Esophagus mucosa (tissue), 1 donor: ENCODE results near the gene TMEM247. TPM values are rescaled to one million over a fixed set of nuclear protein-coding genes. Genes with fewer than 3 reads are reported as not detected.
"Not testable (repeated sequence)": the region's sequence is repeated elsewhere in the genome, so short reads cannot be mapped to it uniquely, and the experiment has no call there.

ENCODE experiments used
- ATAC-seq: fragments of 200-7000 bp; cut with Tn5 transposase; one replicate; pipeline ENCODE4 v1.9.1; 2020
- total RNA-seq: library from RNA; stranded (reverse); gene quantifications from one replicate; pipeline ENCODE4 v1.2.4, GENCODE V29; 2023
- donor health status: DM: yes; HTN: yes; CAD: no.

The TMEM247 gene
- total RNA-seq, 1 donor from 2014 or later = not detected

GRCh38 chr2:46517485-46517884 is 38.1 kb downstream of the TMEM247 start:
- ATAC-seq = no peak

GRCh38 chr2:46518861-46519260 is 39.5 kb downstream of the TMEM247 start:
- ATAC-seq = no peak

DNA sequence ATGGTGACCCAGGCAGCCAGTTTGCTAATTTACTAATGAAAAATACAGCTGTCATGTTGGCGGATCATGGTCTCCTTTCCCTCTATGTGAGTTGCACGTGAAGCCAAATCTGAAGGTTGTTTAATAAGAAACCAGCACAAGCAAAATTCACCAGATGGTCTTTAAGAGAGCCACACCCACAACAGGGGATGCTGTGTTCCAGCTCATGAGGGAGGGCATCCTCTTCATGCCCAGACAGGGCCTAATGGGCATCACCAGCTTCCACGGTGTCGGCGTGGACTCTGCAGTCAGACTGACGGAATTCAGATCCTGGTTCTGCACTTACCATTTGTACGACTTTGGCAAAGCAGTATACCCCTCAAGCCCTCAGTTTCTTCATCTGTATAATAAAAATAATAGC is 39.9 kb downstream of the TMEM247 start:
- ATAC-seq = no peak

DNA sequence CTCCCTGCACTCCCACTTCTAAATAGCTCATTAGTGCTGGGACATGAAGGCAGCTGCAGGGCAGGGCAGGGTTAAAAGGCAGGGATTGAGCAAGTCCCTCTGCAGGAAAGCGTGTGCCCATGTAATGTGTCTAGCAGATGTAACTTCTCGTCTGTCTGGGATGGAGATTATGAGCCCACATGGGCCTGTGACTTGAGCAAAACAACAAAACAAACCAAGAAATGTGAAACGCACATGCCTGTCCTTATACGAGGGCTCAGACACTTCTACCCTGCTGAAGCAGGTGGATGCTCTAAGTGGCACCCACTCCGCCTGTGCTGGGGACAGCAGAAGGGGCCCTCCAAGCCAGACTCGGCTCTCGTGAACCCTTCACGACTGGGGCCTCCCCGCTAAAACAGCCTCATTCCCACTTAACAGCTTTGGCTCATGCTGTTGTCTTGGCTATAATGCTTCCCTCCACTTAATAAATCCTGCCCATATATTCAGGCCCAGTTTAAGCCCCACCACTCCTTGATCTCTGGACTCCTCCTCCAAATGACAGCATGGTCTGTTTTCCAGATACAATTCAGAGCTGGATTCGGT is 40.9 kb downstream of the TMEM247 start:
- no peak for ATAC-seq

DNA sequence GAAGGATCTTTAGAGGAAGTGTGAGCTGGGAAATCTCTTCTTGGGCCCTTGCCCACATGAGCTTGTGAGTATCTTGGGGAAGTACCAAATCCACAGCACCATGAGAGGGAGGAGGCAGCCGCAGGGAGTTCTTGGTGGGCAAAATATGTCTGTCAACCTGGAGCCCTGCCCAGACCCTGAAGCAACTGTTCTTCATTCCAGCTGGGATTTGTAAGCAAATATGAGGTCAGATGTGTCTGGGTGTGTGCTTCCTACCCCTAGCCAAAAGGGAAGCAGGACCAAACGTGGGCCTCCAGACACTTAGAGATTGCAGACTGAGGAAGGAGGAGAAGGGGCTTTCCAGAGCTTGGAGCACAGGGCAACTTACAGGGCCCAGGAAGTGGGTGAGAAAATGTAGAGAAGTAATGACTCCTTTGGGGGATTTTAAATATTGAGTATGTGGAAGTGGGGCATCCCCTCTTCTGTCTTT is 41.9 kb downstream of the TMEM247 start:
- no peak for ATAC-seq

DNA sequence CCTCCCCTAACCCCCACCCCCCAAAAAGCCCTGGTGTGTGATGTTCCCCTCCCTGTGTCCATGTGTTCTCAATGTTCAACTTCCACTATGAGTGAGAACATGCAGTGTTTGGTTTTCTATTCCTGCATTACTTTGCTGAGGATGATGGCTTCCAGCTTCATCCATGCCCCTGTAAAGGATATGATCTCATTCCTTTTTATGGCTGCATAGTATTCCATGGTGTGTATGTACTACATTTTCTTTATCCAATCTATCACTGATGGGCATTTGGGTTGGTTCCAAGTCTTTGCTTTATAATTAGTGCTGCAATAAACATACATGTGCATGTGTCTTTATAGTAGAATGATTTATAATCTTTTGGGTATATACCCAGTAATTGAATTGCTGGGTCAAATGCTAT is 43.0 kb downstream of the TMEM247 start:
- ATAC-seq = not testable (repeated sequence)

DNA sequence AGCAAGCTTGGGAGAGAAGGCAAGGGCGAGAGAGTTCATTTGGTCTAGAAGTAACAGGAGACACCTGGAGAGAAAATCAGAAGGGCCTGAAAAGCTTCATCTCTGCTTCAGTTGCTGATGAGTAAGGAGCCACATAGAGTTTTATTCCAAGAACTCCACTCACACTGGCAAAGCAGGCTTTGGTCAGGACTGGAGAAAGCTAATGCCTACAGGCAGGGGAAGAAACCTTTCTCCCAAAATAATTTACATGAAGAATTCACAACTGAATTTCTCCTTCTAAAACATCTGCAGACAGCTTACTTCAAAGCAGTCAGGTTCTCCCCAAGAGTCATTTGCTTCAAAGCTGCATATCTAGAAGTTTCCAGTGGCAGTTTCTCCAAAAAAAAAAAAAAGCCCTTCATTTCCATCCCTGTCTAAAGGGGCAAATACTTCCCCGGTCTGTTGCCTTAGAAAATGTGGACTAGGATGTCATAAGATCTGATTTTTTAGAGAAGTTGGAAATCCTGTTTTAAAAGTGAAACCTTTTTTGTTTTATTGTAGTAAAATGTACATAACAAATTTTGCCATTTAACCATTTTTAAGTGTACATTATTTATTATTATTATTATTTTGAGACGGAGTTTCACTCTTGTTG is 46.3 kb downstream of the TMEM247 start:
- ATAC-seq = no peak

GRCh38 chr2:46528880-46529279 is 49.5 kb downstream of the TMEM247 start:
- no peak for ATAC-seq

DNA sequence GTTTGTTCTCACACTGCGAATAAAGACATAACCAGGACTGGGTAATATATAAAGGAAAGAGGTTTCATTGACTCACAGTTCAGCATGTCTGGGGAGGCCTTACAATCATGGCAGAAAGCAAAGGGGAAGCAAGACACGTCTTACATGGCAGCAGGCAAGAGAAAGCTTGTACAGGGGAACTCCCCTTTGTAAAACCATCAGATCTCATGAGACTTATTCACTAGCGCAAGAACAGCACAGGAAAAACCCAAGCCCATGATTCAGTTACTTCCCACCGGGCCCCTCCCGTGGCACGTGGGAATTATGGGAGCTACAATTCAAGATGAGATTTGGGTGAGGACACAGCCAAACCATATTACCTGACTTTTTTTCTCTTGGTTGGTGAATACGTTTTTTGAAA is 51.3 kb downstream of the TMEM247 start:
- no peak for ATAC-seq

DNA sequence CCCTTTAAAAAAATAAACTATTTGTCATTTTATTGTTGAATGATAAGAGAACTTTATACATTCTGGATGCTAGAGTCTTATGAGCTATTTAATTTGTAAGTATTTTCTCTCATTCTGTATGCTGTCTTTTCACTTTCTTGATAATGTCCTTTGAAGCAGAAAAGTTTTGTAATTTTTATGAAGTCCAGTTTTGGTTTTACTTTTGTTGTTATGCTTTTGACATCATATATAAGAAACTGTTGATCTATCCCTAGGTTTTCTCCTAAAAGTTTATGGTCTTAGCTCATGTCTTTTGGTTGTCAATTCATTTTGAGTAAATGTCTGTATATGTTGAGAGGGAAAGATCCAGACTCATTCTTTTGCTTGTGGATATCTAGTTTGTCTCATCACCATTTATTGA is 52.5 kb downstream of the TMEM247 start:
- ATAC-seq = no peak

Other genes starting within 250 kb of the TMEM247 start
- 89.5 TPM for gene EPAS1, start 182.2 kb upstream of the TMEM247 start, total RNA-seq
- gene RHOQ, start 62.9 kb downstream of the TMEM247 start, total RNA-seq = 9.2 TPM
- gene ATP6V1E2, start 63.0 kb downstream of the TMEM247 start, total RNA-seq = 3.2 TPM
- 15.7 TPM for gene PIGF, start 137.5 kb downstream of the TMEM247 start, total RNA-seq
- 7.7 TPM for gene CRIPT, start 137.7 kb downstream of the TMEM247 start, total RNA-seq
- gene SOCS5, start 219.7 kb downstream of the TMEM247 start, total RNA-seq = 5.4 TPM